GM19023 (cell line): ENCODE results near the gene GJA5.
"Not testable (repeated sequence)": the region's sequence is repeated elsewhere in the genome, so short reads cannot be mapped to it uniquely, and the experiment has no call there.

Experiments
- ATAC-seq: cut with Tn5 transposase; IDR thresholded peaks from one replicate; pipeline ENCODE4 v1.9.1; 2021; ENCODE audit warnings: mild to moderate bottlenecking, moderate library complexity; ENCODE audit not compliant: unreplicated experiment

Gene GJA5

DNA sequence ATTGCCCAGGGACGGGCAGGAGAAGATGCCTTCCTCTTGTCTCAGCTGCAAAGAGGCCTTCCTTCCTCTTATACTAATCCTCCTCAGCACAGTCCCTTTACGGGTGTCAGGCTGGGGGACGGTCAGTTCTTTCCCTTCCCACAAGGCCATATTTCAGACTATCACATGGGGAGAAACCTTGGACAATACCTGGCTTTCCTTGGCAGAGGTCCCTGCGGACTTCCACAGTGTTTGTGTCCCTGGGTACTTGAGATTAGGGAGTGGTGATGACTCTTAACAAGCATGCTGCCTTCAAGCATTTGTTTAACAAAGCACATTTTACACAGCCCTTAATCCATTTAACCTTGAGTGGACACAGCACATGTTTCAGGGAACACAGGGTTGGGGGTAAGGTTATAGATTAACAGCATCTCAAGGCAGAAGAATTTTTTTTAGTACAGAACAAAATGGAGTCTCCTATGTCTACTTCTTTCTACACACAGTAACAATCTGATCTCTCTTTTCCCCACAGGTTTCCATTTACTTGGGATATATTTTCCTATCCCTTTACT lies 26.0 kb downstream of the GJA5 start:
- not testable (repeated sequence) for ATAC-seq

DNA sequence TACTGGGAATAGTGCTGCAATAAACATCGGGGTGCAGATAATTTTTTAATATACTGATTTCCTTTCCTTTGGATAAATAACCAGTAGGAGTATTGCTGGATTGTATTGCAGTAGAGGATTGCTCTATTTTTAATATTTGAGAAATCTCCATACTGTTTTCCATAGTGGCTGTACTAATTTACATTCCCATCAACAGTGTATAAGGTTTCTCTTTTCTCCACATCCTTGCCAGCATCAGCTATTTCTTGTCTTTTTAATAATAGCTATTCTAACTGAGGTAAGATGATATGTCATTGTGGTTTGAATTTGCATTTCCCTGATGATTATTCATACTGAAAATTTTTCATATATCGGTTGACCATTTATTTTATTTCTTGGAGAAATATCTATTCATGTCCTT lies 31.1 kb downstream of the GJA5 start:
- no peak for ATAC-seq

DNA sequence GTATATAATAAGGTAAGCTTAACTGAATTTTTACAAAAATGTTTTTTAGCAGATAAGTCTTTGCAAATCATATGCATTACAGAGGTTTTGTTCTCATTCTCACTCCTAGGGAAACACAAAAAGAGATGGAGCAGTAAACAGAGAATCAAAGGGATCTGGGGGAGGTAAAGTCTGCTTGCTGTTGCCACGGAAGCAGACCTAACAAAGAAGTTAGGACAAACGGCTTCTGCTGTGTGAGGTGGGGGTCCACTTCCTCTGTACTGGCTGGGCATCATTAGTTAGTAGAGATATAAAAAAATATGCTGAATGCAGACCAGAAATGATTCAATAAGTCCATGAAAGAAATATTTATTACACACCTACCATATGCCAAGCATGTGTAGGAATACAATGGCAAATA lies 34.2 kb downstream of the GJA5 start:
- no peak for ATAC-seq

GRCh38 chr1:147725685-147726084 lies 34.7 kb downstream of the GJA5 start:
- no peak for ATAC-seq

- no peak for ATAC-seq
Measured at GRCh38 chr1:147723691-147724323, 36.6 kb downstream of the GJA5 start.

DNA sequence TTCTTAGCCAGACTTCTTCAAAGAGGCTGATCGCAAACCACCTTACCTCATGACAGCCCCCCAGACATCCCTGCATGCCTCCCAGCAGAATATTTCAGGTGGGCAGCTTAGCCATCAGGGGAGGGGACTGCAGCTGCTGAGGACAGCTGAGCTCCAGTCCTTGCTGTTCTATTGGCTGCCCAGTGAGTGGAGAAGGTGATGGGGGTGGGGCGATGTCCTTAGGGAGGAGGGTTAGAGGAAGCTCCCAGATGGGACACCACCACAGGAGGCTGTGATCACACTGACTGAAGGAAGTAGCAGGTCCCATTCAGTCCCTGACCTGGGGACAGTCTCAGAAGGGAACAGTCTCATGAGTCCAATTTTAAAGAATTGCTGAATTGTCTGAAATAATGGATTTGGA lies 38.3 kb downstream of the GJA5 start:
- ATAC-seq = no peak

DNA sequence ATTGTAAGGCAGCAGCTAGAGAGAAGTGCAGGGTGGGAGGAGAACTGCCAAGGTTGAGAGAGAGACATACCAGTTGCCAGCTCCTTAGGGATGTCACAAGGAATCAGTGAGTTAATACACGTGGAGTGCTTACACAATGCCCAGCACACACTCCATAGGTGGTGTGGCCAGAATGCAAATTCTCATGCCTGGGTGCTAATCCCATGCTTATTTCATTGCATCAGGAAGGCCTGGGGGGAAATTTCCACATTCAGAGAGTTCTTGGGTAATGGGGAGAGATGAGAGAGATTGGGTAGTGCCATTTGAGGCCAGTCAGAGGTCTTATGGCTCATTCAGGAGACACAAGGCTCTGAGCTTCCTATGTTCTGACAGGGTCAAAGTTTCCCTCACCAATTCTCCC lies 38.7 kb downstream of the GJA5 start:
- no peak for ATAC-seq

GRCh38 chr1:147720557-147720956 lies 39.8 kb downstream of the GJA5 start:
- no peak for ATAC-seq

GRCh38 chr1:147719711-147720225 lies 40.6 kb downstream of the GJA5 start:
- ATAC-seq = no peak

GRCh38 chr1:147719029-147719698 lies 41.2 kb downstream of the GJA5 start:
- ATAC-seq = no peak

GRCh38 chr1:147717706-147718097 lies 42.7 kb downstream of the GJA5 start:
- ATAC-seq = no peak

DNA sequence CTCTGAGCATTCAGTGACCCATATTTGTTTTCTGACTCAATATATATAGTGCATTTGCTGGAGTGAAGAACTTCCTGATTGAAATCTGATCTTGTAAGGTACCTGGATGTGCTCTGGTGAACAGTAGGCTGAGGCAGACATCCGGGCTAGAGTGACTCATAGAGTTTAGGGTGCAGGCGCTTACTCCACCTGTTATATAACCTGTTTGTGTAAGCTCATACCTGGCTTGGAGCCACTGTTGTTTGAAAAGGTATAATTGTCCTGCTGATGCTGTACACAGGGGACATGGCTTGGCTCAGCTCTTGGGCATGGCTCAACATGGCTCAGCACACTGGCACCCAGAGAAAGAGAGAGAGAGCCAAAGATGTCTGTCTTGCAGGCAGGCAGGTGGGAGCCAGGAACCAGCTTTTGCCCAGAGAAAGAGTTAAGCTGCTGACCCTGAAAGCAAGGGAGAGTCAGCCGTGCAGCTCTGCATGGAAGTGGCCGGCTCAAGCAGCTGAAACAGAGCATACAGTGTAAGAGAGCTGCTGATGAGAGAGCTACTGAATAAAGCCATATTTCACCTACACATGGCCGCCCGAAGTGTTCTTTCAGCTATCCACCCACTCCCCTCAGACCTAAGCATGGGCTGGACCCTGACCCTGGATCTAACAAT lies 43.2 kb downstream of the GJA5 start:
- no peak for ATAC-seq

- no peak for ATAC-seq
Measured at GRCh38 chr1:147712605-147713004, 47.8 kb downstream of the GJA5 start.
